HepG2 (cell line): ENCODE data around the gene UGT1A8. TPM values are rescaled to one million over a fixed set of nuclear protein-coding genes. Genes with fewer than 3 reads are reported as not detected.
A peak's percentile ranks its signal among the peaks of the same experiment; 100 is the strongest.
"Not testable (repeated sequence)": the region's sequence is repeated elsewhere in the genome, so short reads cannot be mapped to it uniquely, and the experiment has no call there.

Source experiments
- ATAC-seq: fragments of 200-7000 bp; cut with Tn5 transposase; 3 replicates; pipeline ENCODE4 v1.9.1; 2020; ENCODE audit warnings: mild to moderate bottlenecking, moderate library complexity
- Bru-seq: library from RNA; stranded (reverse); fragments of 400-500 nt; gene quantifications from one replicate; lab custom pipeline; 2021; lab: Mats Ljungman, UMichigan
- BruChase-seq, 2 experiments: library from RNA; stranded (reverse); fragments of 400-500 nt; gene quantifications; one replicate each; lab custom pipeline; 2021; lab: Mats Ljungman, UMichigan
- BruUV-seq: library from RNA; stranded (reverse); fragments of 400-500 nt; replicated peaks from 2 replicates; lab custom pipeline; 2021; lab: Mats Ljungman, UMichigan
- CTCF ChIA-PET: fragments of 300-600 bp; formaldehyde crosslinking; extraction: SDS; loops from one replicate; lab custom pipeline; 2021; ENCODE audit warnings: low total read pairs, inconsistent platforms, low intra/inter-chr PET ratio; lab: Yijun Ruan, JAX
- POLR2A ChIA-PET: fragments of 350-600 bp; sonication (Branson Sonifier 250); formaldehyde crosslinking; loops from one replicate; lab custom pipeline; 2020; ENCODE audit warnings: antibody characterized with exemption, inconsistent platforms; lab: Yijun Ruan, JAX
- DNase-seq: peaks from one replicate; pipeline ENCODE4 v3.0.0-alpha.2; 2015; ENCODE audit warnings: low spot score
- FAIRE-seq: peaks from 3 replicates; lab custom pipeline; 2011; peaks lifted over from hg19 to GRCh38; lab: Jason Lieb, UNC
- H2AFZ ChIP-seq: one replicate; pipeline ENCODE4 v1.6.1; 2011; ENCODE audit warnings: low read length, inconsistent platforms
- H3K27ac ChIP-seq: fragments of 300-600 bp; 3 replicates; pipeline ENCODE4 v1.8.0; 2011; ENCODE audit warnings: mixed run types, mild to moderate bottlenecking, mixed read lengths, low read length, inconsistent platforms; ENCODE audit not compliant: insufficient read depth; ENCODE audit errors: extremely low read length
- H3K27me3 ChIP-seq, 2 experiments: fragments of 200-600 bp in 1 of 2; 2 replicates in 1 of 2; 3 replicates in 1 of 2; pipeline versions ENCODE4 v1.6.0 to v1.8.0; 2011; ENCODE audit warnings: low read length in 2 of 2, mild to moderate bottlenecking in 2 of 2, moderate library complexity in 2 of 2, inconsistent platforms in 1 of 2; ENCODE audit not compliant: insufficient read depth in 2 of 2, control insufficient read depth in 1 of 2
- H3K36me3 ChIP-seq, 2 experiments: fragments of 200-600 bp in 1 of 2; replicated peaks in 1 of 2; 2 replicates in 1 of 2; 3 replicates in 1 of 2; pipeline versions ENCODE4 v1.5.1 to v1.8.0; 2011; ENCODE audit warnings: low read length in 2 of 2, inconsistent platforms in 1 of 2; ENCODE audit not compliant: insufficient read depth in 2 of 2, control insufficient read depth in 1 of 2
- H3K4me1 ChIP-seq: 2 replicates; pipeline ENCODE4 v1.5.1; 2012; ENCODE audit warnings: low read length, inconsistent platforms; ENCODE audit not compliant: insufficient read depth
- H3K4me2 ChIP-seq: 2 replicates; pipeline ENCODE4 v1.6.0; 2011; ENCODE audit warnings: low read depth, low read length, inconsistent platforms
- H3K4me3 ChIP-seq, 3 experiments: fragments of 200-600 bp in 1 of 3; sonication (generic), shearing (Covaris generic) in 1 of 3; replicated peaks in 1 of 3; 2 replicates each; pipeline ENCODE4 v1.5.1; 2011 to 2016; ENCODE audit warnings: low read length in 3 of 3, inconsistent platforms in 2 of 3, low read depth in 2 of 3, mild to moderate bottlenecking in 2 of 3, control low read depth in 1 of 3, mixed read lengths in 1 of 3; ENCODE audit not compliant: insufficient read depth in 1 of 3
- H3K79me2 ChIP-seq: one replicate; pipeline ENCODE4 v1.6.1; 2011; ENCODE audit warnings: low read length, inconsistent platforms; ENCODE audit not compliant: insufficient read depth
- H3K9ac ChIP-seq: 2 replicates; pipeline ENCODE4 v1.6.0; 2011; ENCODE audit warnings: mild to moderate bottlenecking, low read depth, low read length, inconsistent platforms; ENCODE audit not compliant: insufficient read depth
- H3K9me3 ChIP-seq: 2 replicates; pipeline ENCODE4 v1.5.1; 2012; ENCODE audit warnings: mild to moderate bottlenecking, low read length
- H4K20me1 ChIP-seq: 2 replicates; pipeline ENCODE4 v1.6.0; 2011; ENCODE audit warnings: inconsistent platforms, mild to moderate bottlenecking, low read length, moderate library complexity; ENCODE audit not compliant: insufficient read depth
- E2F1 ChIP-seq: sonication (generic); formaldehyde crosslinking; IDR thresholded peaks from 2 replicates; pipeline ENCODE4 v1.5.0; 2020; ENCODE audit warnings: missing genetic modification reagents
- JUN ChIP-seq: sonication (generic); formaldehyde crosslinking; IDR thresholded peaks from 2 replicates; pipeline ENCODE4 v1.4.0; 2020; ENCODE audit warnings: mild to moderate bottlenecking, missing genetic modification reagents
- TEAD2 ChIP-seq: sonication (generic); formaldehyde crosslinking; IDR thresholded peaks from 2 replicates; pipeline ENCODE4 v1.9.0; 2021; ENCODE audit warnings: missing genetic modification reagents
- WGBS: methylation state at CpG from one replicate; pipeline ENCODE4 v1.1.6; 2017; ENCODE audit warnings: low lambda C conversion rate; 5-methylcytosine and 5-hydroxymethylcytosine counted together
- in situ Hi-C: cut with HindIII; loops from 2 replicates; pipeline ENCODE4 v1.10.0; 2017; ENCODE audit warnings: low pct_unique_long_range_greater_than_20kb; ENCODE audit not compliant: extremely low pct_ligation_motif_present
- intact Hi-C: fragments of 100-400 bp; cut with micrococcal nuclease; formaldehyde crosslinking; loops from one replicate; pipeline ENCODE4 v1.10.0; 2022; ENCODE audit not compliant: unreplicated experiment
- long read RNA-seq, 2 experiments: library from RNA in 1 of 2; library from polyadenylated mRNA in 1 of 2; stranded (forward) in 1 of 2; unstranded in 1 of 2; transcript quantifications; one replicate each; pipeline ENCODE4 v2.0.0, GENCODE V29; 2019 to 2022
- polyA minus RNA-seq, 3 experiments: library from RNA; depleted of rRNA, polyadenylated mRNA; stranded (reverse); fragments of >200 nt; gene quantifications; 2 replicates each; pipeline ENCODE4 v1.2.3, GENCODE V29; 2011; ENCODE audit warnings: low replicate concordance in 1 of 3
- polyA plus RNA-seq, 8 experiments: library from polyadenylated mRNA; depleted of rRNA in 3 of 8; stranded (reverse) in 7 of 8; unstranded in 1 of 8; fragments of >200 nt; fragmentation: Illumina TruSeq in 4 of 8; extraction: Trizol in 4 of 8; gene quantifications; 2 replicates each; pipeline versions ENCODE4 v1.2.1 to v1.2.3, GENCODE V29; 2011 to 2016; ENCODE audit warnings: low read depth in 4 of 8, missing spikeins in 1 of 8, mixed read lengths in 1 of 8; ENCODE audit not compliant: insufficient read depth in 1 of 8
- total RNA-seq, 5 experiments: library from RNA; depleted of rRNA; stranded (reverse); fragments of >200 nt; fragmentation: Illumina TruSeq; extraction: Trizol; gene quantifications; 2 replicates each; pipeline ENCODE4 v1.2.3, GENCODE V29; 2016; ENCODE audit warnings: low read depth in 1 of 5

UGT1A8 gene
- total RNA-seq (2016; rRNA removed; fragmentation: Illumina TruSeq; extraction: Trizol) (not detected in 2 replicates), polyA plus RNA-seq (2011; rRNA removed) (not detected in 2 replicates), polyA minus RNA-seq (2011; rRNA and poly(A)+ RNA removed; ENCODE audit: low replicate concordance) (not detected in 2 replicates), Bru-seq, nascent RNA (not detected), BruChase-seq, experiment 1, labeled RNA remaining after a 6-hour chase (percentile 6 among the genes with signal in this experiment), BruChase-seq, experiment 2, labeled RNA remaining after a 2-hour chase (percentile 8 among the genes with signal in this experiment)
- total RNA-seq (2016; cell fraction: cytosol; rRNA removed; fragmentation: Illumina TruSeq; extraction: Trizol; ENCODE audit: low read depth): not detected in 2 replicates
- not detected in 2 replicates for total RNA-seq (2016; cell fraction: insoluble cytoplasmic fraction; rRNA removed; fragmentation: Illumina TruSeq; extraction: Trizol)
- not detected in 2 replicates for total RNA-seq (2016; cell fraction: membrane; rRNA removed; fragmentation: Illumina TruSeq; extraction: Trizol)
- not detected in 2 replicates for total RNA-seq (2016; cell fraction: nucleus; rRNA removed; fragmentation: Illumina TruSeq; extraction: Trizol)
- not detected in 2 replicates for polyA plus RNA-seq (2011; cell fraction: cytosol; rRNA removed)
- not detected in 2 replicates for polyA plus RNA-seq (2011; cell fraction: nucleus; rRNA removed)
- not detected in 2 replicates for polyA plus RNA-seq (2012)
- polyA plus RNA-seq (2016; cell fraction: cytosol; fragmentation: Illumina TruSeq; extraction: Trizol; ENCODE audit: low read depth): not detected in 2 replicates
- polyA plus RNA-seq (2016; cell fraction: insoluble cytoplasmic fraction; fragmentation: Illumina TruSeq; extraction: Trizol; ENCODE audit: low read depth): not detected in 2 replicates
- polyA plus RNA-seq (2016; cell fraction: membrane; fragmentation: Illumina TruSeq; extraction: Trizol; ENCODE audit: low read depth): not detected in 2 replicates
- not detected in 2 replicates for polyA plus RNA-seq (2016; cell fraction: nucleus; fragmentation: Illumina TruSeq; extraction: Trizol; ENCODE audit: insufficient read depth, low read depth)
- not detected in 2 replicates for polyA minus RNA-seq (2011; cell fraction: cytosol; rRNA and poly(A)+ RNA removed)
- polyA minus RNA-seq (2011; cell fraction: nucleus; rRNA and poly(A)+ RNA removed): not detected in 2 replicates
- long read RNA-seq, experiment 1: 0 reads
- long read RNA-seq, experiment 2: 0 reads

DNA sequence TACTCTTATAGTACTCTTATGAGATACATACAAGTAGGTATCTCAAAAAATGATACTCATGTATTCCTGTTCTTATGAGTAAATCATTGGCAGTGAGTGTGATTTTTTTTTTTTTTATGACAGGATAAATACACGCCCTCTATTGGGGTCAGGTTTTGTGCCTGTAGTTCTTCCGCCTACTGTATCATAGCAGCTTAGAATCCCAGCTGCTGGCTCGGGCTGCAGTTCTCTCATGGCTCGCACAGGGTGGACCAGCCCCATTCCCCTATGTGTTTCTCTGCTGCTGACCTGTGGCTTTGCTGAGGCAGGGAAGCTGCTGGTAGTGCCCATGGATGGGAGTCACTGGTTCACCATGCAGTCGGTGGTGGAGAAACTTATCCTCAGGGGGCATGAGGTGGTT, at the start of gene UGT1A8:
Gene UGT1A8 (plus strand): TSS at position 158 of the 400 bp plus-strand sequence. CDS start 75 bp downstream, at position 233.
- DNase-seq, H3K27me3 ChIP-seq, H3K36me3 ChIP-seq, H3K4me1 ChIP-seq, in situ Hi-C loops, CTCF ChIA-PET, H3K9ac ChIP-seq, POLR2A ChIA-PET, H3K79me2 ChIP-seq, H3K27ac ChIP-seq, H3K4me2 ChIP-seq, H4K20me1 ChIP-seq, FAIRE-seq, intact Hi-C loops, ATAC-seq, BruUV-seq, H3K4me3 ChIP-seq, H3K9me3 ChIP-seq, H2AFZ ChIP-seq: not testable (repeated sequence)
- 52% methylated on average over 5 of the region's 5 CpGs for WGBS

DNA sequence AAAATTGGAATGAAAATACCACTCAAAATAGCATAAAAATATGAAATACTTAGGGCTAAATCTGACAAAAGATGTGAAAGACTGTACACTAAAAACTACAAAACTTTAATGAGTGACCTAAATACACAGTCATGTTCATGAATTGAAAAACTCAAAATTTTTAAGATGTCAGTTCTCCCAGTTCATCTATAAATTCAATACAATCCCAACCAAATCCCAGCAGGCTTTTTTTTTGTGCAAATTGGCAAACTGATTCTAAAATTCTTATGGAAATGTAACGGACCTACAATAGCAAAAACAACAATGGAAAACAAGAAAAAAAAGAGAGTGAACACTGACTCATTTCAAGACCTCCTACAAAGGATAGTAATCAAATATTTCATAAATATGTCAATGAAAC, 46.4 kb upstream of the UGT1A8 start:
- Histone ChIP-seq H3K9me3 (no peaks in the 10 kb centered on the region), H4K20me1 (no peaks in the 10 kb centered on the region), H3K4me1 (no peaks in the 10 kb centered on the region), H3K27me3 (no peaks in the 10 kb centered on the region; a peak in 1 of 5 replicates), H2AFZ (no peak overlapping the region), H3K36me3 (no peaks in the 10 kb centered on the region), H3K27ac (no peak overlapping the region), H3K4me2 (no peak overlapping the region), H3K79me2 (no peaks in the 10 kb centered on the region), H3K4me3 (no peak overlapping the region), H3K9ac (no peak overlapping the region)
- CTCF ChIA-PET: no interaction called here
- FAIRE-seq (no peak), ATAC-seq (no peak), DNase-seq (no peak)
- BruUV-seq: no TSS peak
- WGBS: 7% methylated on average over 1 of the region's 1 CpG
- intact Hi-C loops (no loop called here), in situ Hi-C loops (no loop called here)
- POLR2A ChIA-PET: no interaction called here
- TF ChIP-seq JUN (CRISPR knock-in tag) (no peak), TEAD2 (no peak), E2F1 (CRISPR knock-in tag) (no peak)
